Neural progenitor cell (in vitro differentiated cells): ENCODE data around the gene PAM. TPM values are rescaled to one million over a fixed set of nuclear protein-coding genes. Genes with fewer than 3 reads are reported as not detected.

Experiments used
- DNase-seq: peaks from one replicate; pipeline ENCODE4 v3.0.0-alpha.2; 2016; ENCODE audit warnings: low spot score
- H2AFZ ChIP-seq: fragments of 200-600 bp; sonication (generic); replicated peaks from 2 replicates; pipeline ENCODE4 v1.6.1; 2016; ENCODE audit warnings: antibody characterized with exemption
- H3F3A ChIP-seq: fragments of 200-600 bp; sonication (generic); 2 replicates; pipeline ENCODE4 v1.6.1; 2016; ENCODE audit warnings: antibody characterized with exemption, low read depth
- H3K27ac ChIP-seq: fragments of 200-600 bp; sonication (generic); 2 replicates; pipeline ENCODE4 v1.5.1; 2016; ENCODE audit warnings: mild to moderate bottlenecking
- H3K27me3 ChIP-seq: fragments of 200-600 bp; sonication (generic); 2 replicates; pipeline ENCODE4 v1.6.1; 2016; ENCODE audit warnings: mild to moderate bottlenecking, moderate library complexity
- H3K36me3 ChIP-seq: fragments of 200-600 bp; sonication (generic); 2 replicates; pipeline ENCODE4 v1.5.1; 2016
- H3K4me1 ChIP-seq: fragments of 200-600 bp; sonication (generic); 2 replicates; pipeline ENCODE4 v1.6.1; 2016; ENCODE audit warnings: mixed run types
- H3K4me2 ChIP-seq: fragments of 200-600 bp; sonication (generic); 2 replicates; pipeline ENCODE4 v1.6.1; 2016
- H3K4me3 ChIP-seq: fragments of 200-600 bp; sonication (generic); 2 replicates; pipeline ENCODE4 v1.5.1; 2016
- H3K79me2 ChIP-seq: fragments of 200-600 bp; sonication (generic); 2 replicates; pipeline ENCODE4 v1.6.1; 2016; ENCODE audit warnings: low read depth
- H3K9ac ChIP-seq: fragments of 200-600 bp; sonication (generic); 2 replicates; pipeline ENCODE4 v1.6.1; 2016
- H3K9me3 ChIP-seq: fragments of 200-600 bp; sonication (generic); 2 replicates; pipeline ENCODE4 v1.5.1; 2016; ENCODE audit warnings: low read depth
- H4K20me1 ChIP-seq: fragments of 200-600 bp; sonication (generic); 2 replicates; pipeline ENCODE4 v1.6.1; 2016; ENCODE audit warnings: low read depth
- H3K27ac Mint-ChIP-seq: 3 replicates; pipeline ENCODE4 v1.8.0; 2021; ENCODE audit warnings: mixed read lengths
- H3K27me3 Mint-ChIP-seq: 2 replicates; pipeline ENCODE4 v1.8.0; 2022; ENCODE audit warnings: low read depth, mild to moderate bottlenecking, inconsistent platforms, moderate library complexity, mixed read lengths; ENCODE audit not compliant: insufficient read depth
- H3K36me3 Mint-ChIP-seq: 3 replicates; pipeline ENCODE4 v1.8.0; 2021; ENCODE audit warnings: mixed read lengths
- H3K4me1 Mint-ChIP-seq: 3 replicates; pipeline ENCODE4 v1.8.0; 2021; ENCODE audit warnings: mixed read lengths
- H3K4me3 Mint-ChIP-seq: 3 replicates; pipeline ENCODE4 v1.8.0; 2021; ENCODE audit warnings: mild to moderate bottlenecking, moderate library complexity, mixed read lengths
- H3K9me3 Mint-ChIP-seq: 3 replicates; pipeline ENCODE4 v1.8.0; 2020; ENCODE audit warnings: mixed read lengths
- CTCF ChIP-seq: fragments of 200-600 bp; sonication (generic); IDR thresholded peaks from 2 replicates; pipeline ENCODE4 v1.5.1; 2017; ENCODE audit warnings: antibody characterized with exemption, mild to moderate bottlenecking
- EZH2 ChIP-seq: fragments of 200-600 bp; sonication (generic); IDR thresholded peaks from 2 replicates; pipeline ENCODE4 v1.6.1; 2017; ENCODE audit warnings: antibody characterized with exemption, mild to moderate bottlenecking, moderate library complexity
- EZH2phosphoT487 ChIP-seq: fragments of 200-600 bp; sonication (generic); IDR thresholded peaks from 2 replicates; pipeline ENCODE4 v1.6.1; 2017; ENCODE audit warnings: antibody characterized with exemption
- total RNA-seq: library from RNA; depleted of rRNA; stranded (reverse); fragments of >200 nt; gene quantifications from 2 replicates; pipeline ENCODE4 v1.2.3, GENCODE V29; 2015; ENCODE audit warnings: low replicate concordance

Gene PAM
- total RNA-seq, 1 donor from 2014 or later: 246 TPM

DNA sequence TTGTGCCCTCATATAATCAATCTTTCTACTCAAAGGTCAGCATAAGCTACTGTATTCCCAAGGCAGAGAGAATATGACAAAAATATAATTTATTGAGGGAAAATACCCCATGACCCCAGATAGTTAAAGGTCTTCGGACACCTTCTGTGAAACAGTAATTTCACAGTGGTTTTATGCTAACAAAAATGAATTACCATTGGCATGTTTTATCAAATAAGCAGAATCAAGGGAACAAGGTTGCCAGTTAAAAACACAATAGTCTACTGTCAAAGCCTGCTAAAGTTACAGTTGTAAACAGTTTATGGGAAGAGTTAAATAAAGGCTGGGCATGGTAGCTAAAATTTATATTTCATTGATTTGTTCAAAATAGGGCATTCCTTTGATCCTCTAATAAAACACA, 210.5 kb downstream of the PAM start:
- Histone ChIP-seq H2AFZ (no peak overlapping the region), H3K9ac (no peak overlapping the region), H3F3A (no peaks in the 10 kb centered on the region), H3K4me3 (no peak overlapping the region), H3K79me2 (no peaks in the 10 kb centered on the region), H3K9me3 (no peaks in the 10 kb centered on the region), H4K20me1 (no peaks in the 10 kb centered on the region), H3K36me3 (peaks cover 9% of the 10 kb centered on the region), H3K27me3 (no peaks in the 10 kb centered on the region), H3K27ac (no peak overlapping the region), H3K4me2 (no peak overlapping the region), H3K4me1 (no peaks in the 10 kb centered on the region)
- no peaks in the 10 kb centered on the region for H3K27me3 Mint-ChIP-seq
- no peak overlapping the region for H3K27ac Mint-ChIP-seq
- TF ChIP-seq EZH2phosphoT487: no peak
- TF ChIP-seq EZH2: no peak
- TF ChIP-seq CTCF: no peak
- H3K4me3 Mint-ChIP-seq: no peak overlapping the region
- no peaks in the 10 kb centered on the region for H3K9me3 Mint-ChIP-seq
- peaks cover 17% of the 10 kb centered on the region for H3K36me3 Mint-ChIP-seq
- no peak for DNase-seq
- no peaks in the 10 kb centered on the region for H3K4me1 Mint-ChIP-seq

DNA sequence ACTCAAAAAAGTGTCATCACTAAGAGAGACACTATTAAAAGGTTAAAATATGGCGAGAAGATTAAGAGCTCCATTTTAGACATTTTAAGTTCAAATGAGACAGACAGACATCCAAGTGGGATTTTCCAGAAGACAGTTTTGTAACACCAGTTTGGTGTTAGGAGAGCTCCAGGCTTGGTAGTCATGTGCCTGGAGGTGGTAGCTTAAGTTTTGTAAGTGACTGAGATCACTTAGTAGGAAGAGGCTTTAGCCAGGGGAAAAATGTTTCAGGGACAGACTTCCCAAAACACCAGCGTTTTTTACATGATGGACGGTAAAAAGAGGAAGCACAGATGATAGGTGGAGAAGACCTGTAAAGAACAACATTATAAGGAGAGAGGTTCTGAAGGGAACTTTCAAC, 214.5 kb downstream of the PAM start:
- DNase-seq: no peak
- Mint-ChIP-seq H3K36me3 (peaks cover 17% of the 10 kb centered on the region), H3K9me3 (no peaks in the 10 kb centered on the region), H3K27me3 (no peaks in the 10 kb centered on the region), H3K4me1 (peaks cover 3% of the 10 kb centered on the region), H3K27ac (no peak overlapping the region), H3K4me3 (no peak overlapping the region)
- no peaks in the 10 kb centered on the region for H3K9me3 ChIP-seq
- TF ChIP-seq EZH2phosphoT487 (no peak), EZH2 (no peak), CTCF (no peak)
- no peak overlapping the region for H2AFZ ChIP-seq
- no peak overlapping the region for H3K9ac ChIP-seq
- H3K4me1 ChIP-seq: no peaks in the 10 kb centered on the region
- no peak overlapping the region for H3K27ac ChIP-seq
- no peaks in the 10 kb centered on the region for H3K36me3 ChIP-seq
- no peaks in the 10 kb centered on the region for H4K20me1 ChIP-seq
- no peaks in the 10 kb centered on the region for H3F3A ChIP-seq
- H3K79me2 ChIP-seq: no peaks in the 10 kb centered on the region
- no peaks in the 10 kb centered on the region for H3K27me3 ChIP-seq
- H3K4me3 ChIP-seq: no peak overlapping the region
- no peak overlapping the region for H3K4me2 ChIP-seq

DNA sequence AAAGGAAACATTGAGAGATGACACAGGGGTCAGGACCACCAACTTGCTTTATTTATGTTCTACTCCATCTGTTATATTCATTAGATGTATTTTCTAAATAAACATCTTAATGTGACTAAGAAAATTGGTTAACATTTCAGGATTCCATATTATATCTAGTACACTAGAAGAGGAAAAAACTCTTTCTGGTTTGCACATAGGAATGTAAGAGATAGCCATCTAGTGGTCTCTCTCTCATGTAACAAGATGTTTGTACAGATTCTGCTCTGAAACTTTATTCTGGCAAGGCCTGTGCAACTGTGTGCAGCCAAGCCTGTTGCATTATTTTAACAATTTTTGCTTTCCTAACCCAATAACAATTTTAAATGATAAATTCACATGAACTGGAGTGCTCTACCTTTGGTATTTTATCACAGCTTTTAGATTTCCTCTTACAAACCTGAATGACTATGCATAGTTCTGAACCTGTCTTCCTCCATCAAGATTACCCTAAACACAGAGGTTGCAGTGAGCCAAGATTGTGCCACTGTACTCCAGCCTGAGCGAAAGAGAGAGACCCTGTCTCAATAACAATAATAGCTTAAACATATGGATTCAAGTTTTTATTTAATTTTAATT, 216.7 kb downstream of the PAM start:
- H3K4me1 ChIP-seq: no peaks in the 10 kb centered on the region
- H3K9ac ChIP-seq: no peak overlapping the region
- no peaks in the 10 kb centered on the region for H3K9me3 ChIP-seq
- DNase-seq: peak; percentile 21
- H3K27me3 ChIP-seq: no peaks in the 10 kb centered on the region
- Mint-ChIP-seq H3K4me3 (no peak overlapping the region), H3K9me3 (no peaks in the 10 kb centered on the region), H3K36me3 (peaks cover 17% of the 10 kb centered on the region), H3K27ac (peak overlapping the region; percentile 19), H3K4me1 (peaks cover 15% of the 10 kb centered on the region), H3K27me3 (no peaks in the 10 kb centered on the region)
- H3K27ac ChIP-seq: no peak overlapping the region
- peak; percentile 46 for TF ChIP-seq CTCF
- TF ChIP-seq EZH2phosphoT487: no peak
- no peak overlapping the region for H3K4me2 ChIP-seq
- H4K20me1 ChIP-seq: no peaks in the 10 kb centered on the region
- H3K36me3 ChIP-seq: no peaks in the 10 kb centered on the region
- no peaks in the 10 kb centered on the region for H3F3A ChIP-seq
- H3K79me2 ChIP-seq: no peaks in the 10 kb centered on the region
- no peak overlapping the region for H2AFZ ChIP-seq
- H3K4me3 ChIP-seq: no peak overlapping the region
